CD8-positive, alpha-beta memory T cell (primary cell): Measurements from ENCODE around the gene CACNA1E. TPM values are rescaled to one million over a fixed set of nuclear protein-coding genes. Genes with fewer than 3 reads are reported as not detected.
A peak's percentile ranks its signal among the peaks of the same experiment; 100 is the strongest.
"Not testable (repeated sequence)": the region's sequence is repeated elsewhere in the genome, so short reads cannot be mapped to it uniquely, and the experiment has no call there.

Source experiments
- CTCF ChIA-PET: fragments of 350-600 bp; sonication (Branson Sonifier 250); formaldehyde crosslinking; loops from one replicate; lab custom pipeline; 2021; ENCODE audit warnings: antibody characterized with exemption; lab: Charles Lee
- POLR2A ChIA-PET: fragments of 350-600 bp; sonication (Branson Sonifier 250); formaldehyde crosslinking; loops from one replicate; lab custom pipeline; 2021; ENCODE audit warnings: antibody characterized with exemption; lab: Charles Lee
- DNase-seq, 5 donors: peaks; one replicate each; pipeline versions ENCODE4 v3.0.0 to v3.0.0-alpha.2; 2020 to 2022; ENCODE audit warnings: mixed read lengths in 1 of 5
- H3K27ac ChIP-seq: one replicate; pipeline ENCODE4 v1.7.0; 2013; ENCODE audit warnings: low read depth, mild to moderate bottlenecking, low read length, moderate library complexity
- H3K27me3 ChIP-seq: 2 replicates; pipeline ENCODE4 v1.7.0; 2013; ENCODE audit warnings: low read length, mild to moderate bottlenecking; ENCODE audit not compliant: insufficient read depth, poor library complexity, severe bottlenecking
- H3K36me3 ChIP-seq: 2 replicates; pipeline ENCODE4 v1.7.0; 2013; ENCODE audit warnings: mild to moderate bottlenecking, low read length, moderate library complexity; ENCODE audit not compliant: insufficient read depth
- H3K4me1 ChIP-seq: 2 replicates; pipeline ENCODE4 v1.7.0; 2013; ENCODE audit warnings: mild to moderate bottlenecking, low read length, moderate library complexity; ENCODE audit not compliant: insufficient read depth
- H3K4me3 ChIP-seq: 2 replicates; pipeline ENCODE4 v1.7.0; 2013; ENCODE audit warnings: mild to moderate bottlenecking, low read length
- H3K9me3 ChIP-seq: 2 replicates; pipeline ENCODE4 v1.7.0; 2013; ENCODE audit warnings: mild to moderate bottlenecking, low read length
- H3K27ac Mint-ChIP-seq, 8 donors: one replicate each; pipeline ENCODE4 v1.8.0; 2020 to 2021; ENCODE audit warnings: mixed read lengths in 8 of 8, mild to moderate bottlenecking in 6 of 8, inconsistent platforms in 3 of 8, moderate library complexity in 3 of 8
- H3K27me3 Mint-ChIP-seq, 2 donors: one replicate each; pipeline ENCODE4 v1.8.0; 2020 to 2021; ENCODE audit warnings: mixed read lengths in 2 of 2, mild to moderate bottlenecking in 1 of 2, moderate library complexity in 1 of 2
- H3K36me3 Mint-ChIP-seq, 3 donors: one replicate each; pipeline ENCODE4 v1.8.0; 2020 to 2021; ENCODE audit warnings: mixed read lengths in 3 of 3, inconsistent platforms in 1 of 3, mild to moderate bottlenecking in 1 of 3
- H3K4me1 Mint-ChIP-seq, 3 donors: one replicate each; pipeline ENCODE4 v1.8.0; 2020 to 2021; ENCODE audit warnings: mixed read lengths in 3 of 3, inconsistent platforms in 1 of 3, mild to moderate bottlenecking in 1 of 3
- H3K4me3 Mint-ChIP-seq, 7 donors: one replicate each; pipeline ENCODE4 v1.8.0; 2020 to 2021; ENCODE audit warnings: mixed read lengths in 7 of 7, mild to moderate bottlenecking in 6 of 7, moderate library complexity in 4 of 7, inconsistent platforms in 2 of 7
- H3K9me3 Mint-ChIP-seq, 5 donors: one replicate each; pipeline ENCODE4 v1.8.0; 2020 to 2022; ENCODE audit warnings: mixed read lengths in 5 of 5, mild to moderate bottlenecking in 3 of 5, moderate library complexity in 2 of 5, inconsistent platforms in 1 of 5
- polyA plus RNA-seq: library from polyadenylated mRNA; unstranded; fragments of 300-500 nt; fragmentation: Illumina TruSeq; gene quantifications from one replicate; pipeline ENCODE4 v1.2.3, GENCODE V29; 2021
- total RNA-seq, 2 experiments: library from RNA; stranded (reverse); gene quantifications; one replicate each; pipeline ENCODE4 v1.2.3, GENCODE V29; 2021

The CACNA1E gene
- total and polyA plus RNA-seq, 3 experiments from 2014 or later = not detected

DNA sequence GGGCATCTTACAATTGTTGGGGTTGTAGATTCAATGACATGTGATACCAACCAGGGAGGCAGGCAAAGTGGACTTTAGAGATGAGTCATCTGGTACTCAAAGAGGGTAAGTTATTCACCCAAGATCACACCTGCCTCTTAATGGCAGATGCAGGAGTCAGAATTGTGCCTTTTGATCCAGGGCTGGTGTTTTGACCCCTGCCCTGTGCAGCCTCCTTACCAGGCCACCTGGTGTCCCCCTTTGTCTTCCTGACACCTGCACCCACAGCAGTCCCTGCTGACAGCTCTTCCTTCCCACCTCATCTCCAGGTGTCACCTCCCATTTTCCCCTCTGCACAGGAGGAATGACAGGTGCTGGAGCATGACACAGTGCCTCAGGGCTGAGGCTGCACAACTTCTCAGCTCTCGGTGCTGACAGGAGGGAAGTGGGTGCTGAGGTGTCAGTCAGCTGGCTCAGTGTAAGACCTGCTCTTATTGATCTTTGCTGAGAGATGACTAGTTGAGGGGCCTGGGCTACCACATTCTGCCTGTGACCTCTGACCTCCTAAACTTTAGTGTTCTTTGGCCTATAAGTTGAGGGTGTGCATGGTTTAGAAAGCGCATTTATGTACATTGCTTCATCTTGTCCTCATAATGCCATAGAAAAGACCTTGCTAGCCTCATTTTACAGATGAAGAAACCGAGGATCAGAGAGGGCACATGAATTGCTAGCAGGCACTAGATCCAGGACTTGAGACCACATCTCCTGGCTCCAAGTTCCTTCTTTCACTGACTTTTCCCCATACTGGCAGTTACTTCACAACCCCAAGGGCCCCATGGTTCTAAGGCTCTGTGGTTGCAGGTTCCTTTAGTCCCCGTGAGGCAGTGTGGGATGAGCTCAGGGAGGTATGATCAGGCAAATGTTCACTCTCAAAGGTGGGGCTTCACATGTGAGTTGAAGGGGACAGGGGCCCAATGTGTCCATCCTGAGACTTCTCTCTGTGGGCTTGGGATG lies 31.3 kb downstream of the CACNA1E start:
- H3K4me1 Mint-ChIP-seq = peaks cover 0 to 4% (median 0%) of the 10 kb centered on the region in 3 donors
- H3K27me3 ChIP-seq = no peaks in the 10 kb centered on the region
- H3K4me1 ChIP-seq = no peaks in the 10 kb centered on the region
- peaks cover 11 to 14% of the 10 kb centered on the region in 2 donors for H3K27me3 Mint-ChIP-seq
- no peaks in the 10 kb centered on the region for H3K36me3 ChIP-seq
- ChIA-PET POLR2A (no interaction called here), CTCF (no interaction called here)
- no peaks in the 10 kb centered on the region for H3K9me3 ChIP-seq
- H3K27ac ChIP-seq = no peak overlapping the region
- H3K4me3 ChIP-seq = no peak overlapping the region
- H3K27ac Mint-ChIP-seq = no peak overlapping the region
- no peak for DNase-seq
- peaks cover 0 to 2% (median 0%) of the 10 kb centered on the region in 3 donors for H3K36me3 Mint-ChIP-seq
- H3K9me3 Mint-ChIP-seq = no peaks in the 10 kb centered on the region
- H3K4me3 Mint-ChIP-seq = no peak overlapping the region

DNA sequence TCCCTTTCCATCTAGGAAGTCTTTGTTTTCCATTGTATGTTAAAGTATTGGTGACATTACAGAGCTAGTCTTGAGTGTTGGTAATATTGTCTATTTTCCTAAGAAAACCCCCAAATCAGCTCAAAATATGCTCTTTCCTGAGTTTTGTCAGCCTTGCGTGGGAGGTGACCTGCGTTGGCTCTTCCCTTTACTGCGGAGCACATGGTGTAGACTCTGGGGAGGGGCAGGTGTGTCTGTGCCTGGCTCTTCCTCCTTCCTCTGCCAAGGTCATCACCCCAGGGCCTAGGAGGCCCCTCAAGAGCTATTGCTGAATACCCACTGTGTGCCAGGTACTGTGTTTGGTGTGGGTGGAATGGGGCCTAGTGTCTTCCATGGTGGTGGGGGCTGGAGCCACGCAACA lies 33.4 kb downstream of the CACNA1E start:
- Histone ChIP-seq H3K4me1 (no peaks in the 10 kb centered on the region), H3K9me3 (no peaks in the 10 kb centered on the region), H3K4me3 (no peak overlapping the region), H3K27me3 (no peaks in the 10 kb centered on the region), H3K27ac (no peak overlapping the region), H3K36me3 (no peaks in the 10 kb centered on the region)
- no peaks in the 10 kb centered on the region for H3K9me3 Mint-ChIP-seq
- ChIA-PET CTCF (no interaction called here), POLR2A (no interaction called here)
- H3K4me1 Mint-ChIP-seq = peaks cover 0 to 4% (median 0%) of the 10 kb centered on the region in 3 donors
- peaks cover 0 to 1% (median 0%) of the 10 kb centered on the region in 3 donors for H3K36me3 Mint-ChIP-seq
- no peak overlapping the region for H3K4me3 Mint-ChIP-seq
- peaks cover 0 to 10% of the 10 kb centered on the region in 2 donors for H3K27me3 Mint-ChIP-seq
- DNase-seq = no peak
- no peak overlapping the region for H3K27ac Mint-ChIP-seq

GRCh38 chr1:181517181-181517875 lies 34.0 kb downstream of the CACNA1E start:
- H3K9me3 Mint-ChIP-seq = no peaks in the 10 kb centered on the region
- no peaks in the 10 kb centered on the region for H3K4me1 ChIP-seq
- DNase-seq = no peak
- H3K9me3 ChIP-seq = no peaks in the 10 kb centered on the region
- no peak overlapping the region for H3K4me3 ChIP-seq
- CTCF ChIA-PET = no interaction called here
- H3K4me3 Mint-ChIP-seq = no peak overlapping the region
- H3K36me3 Mint-ChIP-seq = peaks cover 0 to 1% (median 0%) of the 10 kb centered on the region in 3 donors
- no peaks in the 10 kb centered on the region for H3K36me3 ChIP-seq
- no peaks in the 10 kb centered on the region for H3K27me3 ChIP-seq
- no peak overlapping the region for H3K27ac Mint-ChIP-seq
- H3K27ac ChIP-seq = no peak overlapping the region
- POLR2A ChIA-PET = no interaction called here
- peaks cover 0 to 4% (median 0%) of the 10 kb centered on the region in 3 donors for H3K4me1 Mint-ChIP-seq
- peaks cover 0 to 10% of the 10 kb centered on the region in 2 donors for H3K27me3 Mint-ChIP-seq

GRCh38 chr1:181518152-181518551 lies 34.8 kb downstream of the CACNA1E start:
- peaks cover 0 to 4% (median 0%) of the 10 kb centered on the region in 3 donors for H3K4me1 Mint-ChIP-seq
- no peaks in the 10 kb centered on the region for H3K4me1 ChIP-seq
- H3K36me3 Mint-ChIP-seq = peaks cover 0 to 1% (median 0%) of the 10 kb centered on the region in 3 donors
- no peak overlapping the region for H3K4me3 ChIP-seq
- CTCF ChIA-PET = no interaction called here
- H3K36me3 ChIP-seq = no peaks in the 10 kb centered on the region
- H3K9me3 Mint-ChIP-seq = no peaks in the 10 kb centered on the region
- no peak overlapping the region for H3K4me3 Mint-ChIP-seq
- H3K27ac ChIP-seq = no peak overlapping the region
- POLR2A ChIA-PET = no interaction called here
- peak overlapping the region in 1 of 8 donors; percentile 75 for H3K27ac Mint-ChIP-seq
- H3K27me3 ChIP-seq = no peaks in the 10 kb centered on the region
- no peak for DNase-seq
- H3K27me3 Mint-ChIP-seq = peaks cover 0 to 12% of the 10 kb centered on the region in 2 donors
- no peaks in the 10 kb centered on the region for H3K9me3 ChIP-seq

GRCh38 chr1:181522864-181523263 lies 39.5 kb downstream of the CACNA1E start:
- H3K36me3 ChIP-seq = no peaks in the 10 kb centered on the region
- ChIA-PET CTCF (no interaction called here), POLR2A (no interaction called here)
- no peaks in the 10 kb centered on the region for H3K4me1 ChIP-seq
- H3K27me3 ChIP-seq = no peaks in the 10 kb centered on the region
- H3K27ac ChIP-seq = no peak overlapping the region
- H3K27ac Mint-ChIP-seq = no peak overlapping the region
- peaks cover 0 to 4% (median 0%) of the 10 kb centered on the region in 5 donors for H3K9me3 Mint-ChIP-seq
- H3K36me3 Mint-ChIP-seq = peaks cover 0 to 1% (median 0%) of the 10 kb centered on the region in 3 donors
- H3K4me1 Mint-ChIP-seq = no peaks in the 10 kb centered on the region
- peaks cover 0 to 8% of the 10 kb centered on the region in 2 donors for H3K27me3 Mint-ChIP-seq
- H3K9me3 ChIP-seq = no peaks in the 10 kb centered on the region
- no peak overlapping the region for H3K4me3 ChIP-seq
- peak overlapping the region in 1 of 7 donors; percentile 33 for H3K4me3 Mint-ChIP-seq
- no peak for DNase-seq

DNA sequence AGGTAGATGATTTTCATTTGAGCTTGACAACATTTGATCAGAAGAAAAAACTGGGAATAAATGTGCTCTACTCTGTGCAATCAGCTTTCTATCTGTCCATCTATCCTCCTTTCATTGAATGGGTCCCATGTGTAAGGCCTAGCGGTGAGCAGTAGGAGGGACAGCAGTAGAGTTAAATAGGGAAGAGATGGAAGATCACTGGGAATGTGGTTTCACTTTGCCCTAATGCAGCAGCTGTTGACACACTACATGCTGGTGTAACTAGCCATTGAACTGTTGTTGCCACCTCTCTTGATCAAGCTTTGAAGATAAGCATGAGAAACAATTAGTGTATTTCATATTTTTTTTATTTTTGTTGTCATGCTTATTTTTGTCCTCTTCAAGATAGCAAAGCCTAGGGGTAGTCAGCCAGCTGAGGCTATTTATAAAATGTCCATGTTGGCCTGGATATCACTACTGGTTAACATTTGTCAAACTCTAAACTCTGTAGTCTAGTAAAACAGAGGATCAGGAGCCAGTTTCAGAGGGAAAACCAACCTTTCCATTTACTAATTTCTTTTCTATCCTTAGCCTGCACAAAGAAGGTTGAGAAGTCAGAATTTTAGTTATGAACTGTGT lies 41.9 kb downstream of the CACNA1E start:
- Histone ChIP-seq H3K4me3 (no peak overlapping the region), H3K9me3 (no peaks in the 10 kb centered on the region), H3K27ac (no peak overlapping the region), H3K27me3 (no peaks in the 10 kb centered on the region), H3K4me1 (no peaks in the 10 kb centered on the region), H3K36me3 (no peaks in the 10 kb centered on the region)
- no peak for DNase-seq
- peaks cover 0 to 4% (median 0%) of the 10 kb centered on the region in 3 donors for H3K36me3 Mint-ChIP-seq
- H3K4me3 Mint-ChIP-seq = no peak overlapping the region
- H3K9me3 Mint-ChIP-seq = peaks cover 0 to 13% (median 5%) of the 10 kb centered on the region in 5 donors
- H3K27ac Mint-ChIP-seq = no peak overlapping the region
- no peaks in the 10 kb centered on the region for H3K4me1 Mint-ChIP-seq
- CTCF ChIA-PET = no interaction called here
- H3K27me3 Mint-ChIP-seq = peaks cover 5% of the 10 kb centered on the region in 2 donors
- POLR2A ChIA-PET = no interaction called here

DNA sequence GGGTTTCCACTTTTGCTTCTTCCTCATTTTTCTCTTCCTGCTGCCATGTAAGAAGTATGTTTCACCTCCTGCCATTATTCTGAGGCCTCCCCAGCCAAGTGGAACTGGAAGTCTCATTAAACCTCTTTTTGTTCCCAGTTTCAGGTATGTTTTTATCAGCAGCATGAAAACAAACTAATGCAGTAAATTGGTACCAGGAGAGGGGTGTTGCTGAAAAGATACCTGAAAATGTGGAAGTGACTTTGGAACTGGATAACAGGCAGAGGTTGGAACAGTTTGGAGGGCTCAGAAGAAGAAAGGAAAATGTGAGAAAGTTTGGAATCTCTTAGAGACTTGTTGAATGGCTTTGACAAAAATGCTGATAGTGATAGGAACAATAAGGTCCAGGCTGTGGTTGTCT lies 44.9 kb downstream of the CACNA1E start:
- H3K36me3 ChIP-seq, DNase-seq, POLR2A ChIA-PET, H3K27me3 ChIP-seq, H3K27ac Mint-ChIP-seq, H3K4me3 ChIP-seq, CTCF ChIA-PET, H3K4me1 Mint-ChIP-seq, H3K27ac ChIP-seq, H3K9me3 ChIP-seq, H3K4me1 ChIP-seq, H3K36me3 Mint-ChIP-seq, H3K4me3 Mint-ChIP-seq: not testable (repeated sequence)
- Mint-ChIP-seq H3K27me3 (peaks cover 5 to 24% of the 10 kb centered on the region in 2 donors), H3K9me3 (peaks cover 0 to 13% (median 6%) of the 10 kb centered on the region in 5 donors)
